ENCODE measurements around the gene ANKRD11. TPM values are rescaled to one million over a fixed set of nuclear protein-coding genes. Genes with fewer than 3 reads are reported as not detected.

ANKRD11 gene
- polyA plus RNA-seq, 1 donor (not counting 4 experiments of a cell fraction or from before 2014, with no cell fraction given), result 30.1 TPM

GRCh38 chr16:89371386-89371785 lies 119.0 kb downstream of the ANKRD11 start:
- no peak for TF ChIP-seq EZH2 (IDR thresholded peaks at IDR 0.05; ENCODE audit: low read length)
- no peak for TF ChIP-seq CTCF (optimal IDR thresholded peaks at IDR 0.05 in 1 of 3, IDR thresholded peaks at IDR 0.05 in 1 of 3, conservative IDR thresholded peaks at IDR 0.05 in 1 of 3; ENCODE audit: extremely low read depth in 1 of 3, insufficient read depth in 2 of 3, low read length in 3 of 3)
- no peak overlapping the region for H3K9ac ChIP-seq (ENCODE audit: control insufficient read depth, extremely low read depth, insufficient read depth, low read length)
- H4K20me1 ChIP-seq (ENCODE audit: control insufficient read depth, extremely low read depth, insufficient read depth, low read length), result peaks cover 37% of the 10 kb centered on the region
- DNase-seq (ENCODE audit: low read depth, low spot score) (no peak), FAIRE-seq (no peak)
- H3K9me3 ChIP-seq (ENCODE audit: control insufficient read depth, low read depth, low read length), result no peaks in the 10 kb centered on the region
- H3K27ac ChIP-seq (ENCODE audit: control insufficient read depth, insufficient read depth, low read length), result no peak overlapping the region
- no peaks in the 10 kb centered on the region for H3K27me3 ChIP-seq (ENCODE audit: control insufficient read depth, extremely low read depth, insufficient read depth, low read length)
- dilution Hi-C loops (cut with MboI; ENCODE audit: extremely low pct_ligation_motif_present, low sequenced_read_pairs), result no loop called here
- H3K36me3 ChIP-seq (ENCODE audit: control insufficient read depth in 2 of 2, extremely low read depth in 1 of 2, insufficient read depth in 2 of 2, low read length in 2 of 2), result peaks cover 3 to 35% of the 10 kb centered on the region in 2 experiments
- H3K4me1 ChIP-seq (ENCODE audit: control insufficient read depth, extremely low read depth, insufficient read depth, low read length), result peaks cover 41% of the 10 kb centered on the region
- no peak overlapping the region for H3K4me3 ChIP-seq (ENCODE audit: control insufficient read depth in 2 of 3, extremely low read depth in 1 of 3, insufficient read depth in 2 of 3, low read depth in 1 of 3, low read length in 3 of 3)
- no peak overlapping the region for H2AFZ ChIP-seq (ENCODE audit: control insufficient read depth, low read length)
- no peak overlapping the region for H3K4me2 ChIP-seq (ENCODE audit: control insufficient read depth, extremely low read depth, insufficient read depth, low read depth, low read length)
- peaks cover 99% of the 10 kb centered on the region for H3K79me2 ChIP-seq (ENCODE audit: control insufficient read depth, insufficient read depth, low read length)
- no peaks in the 10 kb centered on the region for H3K9me1 ChIP-seq (ENCODE audit: control insufficient read depth, extremely low read depth, insufficient read depth, low read length)

GRCh38 chr16:89370601-89371000 lies 119.8 kb downstream of the ANKRD11 start:
- Histone ChIP-seq H3K27ac (ENCODE audit: control insufficient read depth, insufficient read depth, low read length) (no peak overlapping the region), H3K9ac (ENCODE audit: control insufficient read depth, extremely low read depth, insufficient read depth, low read length) (no peak overlapping the region), H3K36me3 (ENCODE audit: control insufficient read depth in 2 of 2, extremely low read depth in 1 of 2, insufficient read depth in 2 of 2, low read length in 2 of 2) (peaks cover 3 to 28% of the 10 kb centered on the region in 2 experiments), H3K27me3 (ENCODE audit: control insufficient read depth, extremely low read depth, insufficient read depth, low read length) (no peaks in the 10 kb centered on the region), H2AFZ (ENCODE audit: control insufficient read depth, low read length) (no peak overlapping the region), H3K79me2 (ENCODE audit: control insufficient read depth, insufficient read depth, low read length) (peaks cover 99% of the 10 kb centered on the region), H3K9me1 (ENCODE audit: control insufficient read depth, extremely low read depth, insufficient read depth, low read length) (no peaks in the 10 kb centered on the region), H3K4me2 (ENCODE audit: control insufficient read depth, extremely low read depth, insufficient read depth, low read depth, low read length) (peak overlapping the region; percentile 7), H3K4me3 (ENCODE audit: control insufficient read depth in 2 of 3, extremely low read depth in 1 of 3, insufficient read depth in 2 of 3, low read depth in 1 of 3, low read length in 3 of 3) (no peak overlapping the region), H4K20me1 (ENCODE audit: control insufficient read depth, extremely low read depth, insufficient read depth, low read length) (peaks cover 32% of the 10 kb centered on the region), H3K9me3 (ENCODE audit: control insufficient read depth, low read depth, low read length) (no peaks in the 10 kb centered on the region), H3K4me1 (ENCODE audit: control insufficient read depth, extremely low read depth, insufficient read depth, low read length) (peaks cover 49% of the 10 kb centered on the region)
- dilution Hi-C loops (cut with MboI; ENCODE audit: extremely low pct_ligation_motif_present, low sequenced_read_pairs), result no loop called here
- no peak for TF ChIP-seq EZH2 (IDR thresholded peaks at IDR 0.05; ENCODE audit: low read length)
- TF ChIP-seq CTCF (optimal IDR thresholded peaks at IDR 0.05 in 1 of 3, IDR thresholded peaks at IDR 0.05 in 1 of 3, conservative IDR thresholded peaks at IDR 0.05 in 1 of 3; ENCODE audit: extremely low read depth in 1 of 3, insufficient read depth in 2 of 3, low read length in 3 of 3), result no peak
- FAIRE-seq (no peak), DNase-seq (ENCODE audit: low read depth, low spot score) (no peak)
